H1 (cell line): Measurements from ENCODE around the gene TMEM250. TPM values are rescaled to one million over a fixed set of nuclear protein-coding genes. Genes with fewer than 3 reads are reported as not detected.
A peak's percentile ranks its signal among the peaks of the same experiment; 100 is the strongest.

ENCODE experiments used
- ATF3 ChIP-seq: IDR thresholded peaks from 2 replicates; pipeline ENCODE4 v1.6.1; 2011; ENCODE audit warnings: low read depth, mild to moderate bottlenecking, low read length; ENCODE audit not compliant: insufficient read depth
- CREB1 ChIP-seq: IDR thresholded peaks from 2 replicates; pipeline ENCODE4 v1.6.1; 2012; ENCODE audit warnings: inconsistent platforms
- E2F6 ChIP-seq: IDR thresholded peaks from 2 replicates; pipeline ENCODE4 v1.6.1; 2012; ENCODE audit warnings: inconsistent platforms
- EZH2 ChIP-seq: fragments of 200-600 bp; sonication (generic); IDR thresholded peaks from 2 replicates; pipeline ENCODE4 v1.7.1; 2012; ENCODE audit warnings: low read depth, mild to moderate bottlenecking, moderate library complexity, low read length, inconsistent platforms; ENCODE audit not compliant: severe bottlenecking
- GABPA ChIP-seq: IDR thresholded peaks from 2 replicates; pipeline ENCODE4 v1.6.1; 2011; ENCODE audit warnings: mild to moderate bottlenecking, low read length, moderate library complexity, borderline replicate concordance; ENCODE audit not compliant: insufficient read depth
- KDM5A ChIP-seq: fragments of 200-600 bp; IDR thresholded peaks from 2 replicates; pipeline ENCODE4 v1.7.1; 2012; ENCODE audit warnings: mild to moderate bottlenecking, low read length, inconsistent platforms, mixed read lengths
- POLR2AphosphoS5 ChIP-seq: IDR thresholded peaks from 2 replicates; pipeline ENCODE4 v1.6.1; 2011; ENCODE audit warnings: low read depth, low read length
- RNF2 ChIP-seq: fragments of 200-900, 300-1000 bp; sonication (generic); IDR thresholded peaks from 2 replicates; pipeline ENCODE4 v1.7.1; 2016; ENCODE audit warnings: borderline replicate concordance, low read depth, mild to moderate bottlenecking, antibody characterized with exemption, low read length; ENCODE audit not compliant: poor library complexity, severe bottlenecking; ENCODE audit errors: missing control alignments
- SIN3A ChIP-seq, 2 experiments: IDR thresholded peaks in 1 of 2; conservative IDR thresholded peaks in 1 of 2; 2 replicates each; pipeline ENCODE4 v1.6.1; 2011 to 2012; ENCODE audit warnings: low read length in 2 of 2, improper control_type of control experiment in 1 of 2, low read depth in 1 of 2, mild to moderate bottlenecking in 1 of 2
- polyA plus RNA-seq, 7 experiments: library from polyadenylated mRNA; depleted of rRNA in 3 of 7; stranded (reverse) in 5 of 7; unstranded in 2 of 7; fragments of >200 nt in 5 of 7; fragments of 200-250 nt in 2 of 7; gene quantifications; 1 replicate in 5 of 7; 2 replicates in 1 of 7; 4 replicates in 1 of 7; pipeline versions ENCODE4 v1.2.1 to v1.2.3, GENCODE V29; 2011 to 2013; ENCODE audit warnings: missing spikeins in 2 of 7, mixed read lengths in 2 of 7
- total RNA-seq: library from RNA; stranded (reverse); fragmentation: NEBNext Ultra II Directional; extraction: Animal tissue kit (Norgen Biotek cat#: 25700); gene quantifications from 2 replicates; pipeline ENCODE4 v1.2.1, GENCODE V29; 2021

Gene TMEM250
- total and polyA plus RNA-seq, 2 of the 8 experiments (the other 6 are each of a cell fraction or from before 2014, with no cell fraction given): 22.3 to 34.9 TPM

GRCh38 chr9:136109351-136110081 lies 9.2 kb downstream of the TMEM250 start (continued):
- no peak for TF ChIP-seq GABPA
- TF ChIP-seq RNF2: no peak
- TF ChIP-seq ATF3: no peak
- peak; percentile 45 for TF ChIP-seq E2F6
- TF ChIP-seq CREB1: 0 out of 2 replicates have a peak, but pooled peaks have one; percentile 8
- peak; percentile 1 for TF ChIP-seq EZH2
- no peak for TF ChIP-seq KDM5A
- TF ChIP-seq SIN3A (conservative IDR thresholded peaks at IDR 0.05 in 1 of 2, IDR thresholded peaks at IDR 0.05 in 1 of 2; ENCODE audit: low read depth in 1 of 2, low read length in 2 of 2): peak; percentile 57 to 65; a peak in 1 of 4 replicates
- no peak for TF ChIP-seq POLR2AphosphoS5
